Neural progenitor cell (in vitro differentiated cells): Measurements from ENCODE around the gene ZNF143. TPM values are rescaled to one million over a fixed set of nuclear protein-coding genes. Genes with fewer than 3 reads are reported as not detected.

Experiments
- DNase-seq: peaks from one replicate; pipeline ENCODE4 v3.0.0-alpha.2; 2016; ENCODE audit warnings: low spot score
- H2AFZ ChIP-seq: fragments of 200-600 bp; sonication (generic); replicated peaks from 2 replicates; pipeline ENCODE4 v1.6.1; 2016; ENCODE audit warnings: antibody characterized with exemption
- H3F3A ChIP-seq: fragments of 200-600 bp; sonication (generic); 2 replicates; pipeline ENCODE4 v1.6.1; 2016; ENCODE audit warnings: antibody characterized with exemption, low read depth
- H3K27ac ChIP-seq: fragments of 200-600 bp; sonication (generic); 2 replicates; pipeline ENCODE4 v1.5.1; 2016; ENCODE audit warnings: mild to moderate bottlenecking
- H3K27me3 ChIP-seq: fragments of 200-600 bp; sonication (generic); 2 replicates; pipeline ENCODE4 v1.6.1; 2016; ENCODE audit warnings: mild to moderate bottlenecking, moderate library complexity
- H3K36me3 ChIP-seq: fragments of 200-600 bp; sonication (generic); 2 replicates; pipeline ENCODE4 v1.5.1; 2016
- H3K4me1 ChIP-seq: fragments of 200-600 bp; sonication (generic); 2 replicates; pipeline ENCODE4 v1.6.1; 2016; ENCODE audit warnings: mixed run types
- H3K4me2 ChIP-seq: fragments of 200-600 bp; sonication (generic); 2 replicates; pipeline ENCODE4 v1.6.1; 2016
- H3K4me3 ChIP-seq: fragments of 200-600 bp; sonication (generic); 2 replicates; pipeline ENCODE4 v1.5.1; 2016
- H3K79me2 ChIP-seq: fragments of 200-600 bp; sonication (generic); 2 replicates; pipeline ENCODE4 v1.6.1; 2016; ENCODE audit warnings: low read depth
- H3K9ac ChIP-seq: fragments of 200-600 bp; sonication (generic); 2 replicates; pipeline ENCODE4 v1.6.1; 2016
- H3K9me3 ChIP-seq: fragments of 200-600 bp; sonication (generic); 2 replicates; pipeline ENCODE4 v1.5.1; 2016; ENCODE audit warnings: low read depth
- H4K20me1 ChIP-seq: fragments of 200-600 bp; sonication (generic); 2 replicates; pipeline ENCODE4 v1.6.1; 2016; ENCODE audit warnings: low read depth
- H3K27ac Mint-ChIP-seq: 3 replicates; pipeline ENCODE4 v1.8.0; 2021; ENCODE audit warnings: mixed read lengths
- H3K27me3 Mint-ChIP-seq: 2 replicates; pipeline ENCODE4 v1.8.0; 2022; ENCODE audit warnings: low read depth, mild to moderate bottlenecking, inconsistent platforms, moderate library complexity, mixed read lengths; ENCODE audit not compliant: insufficient read depth
- H3K36me3 Mint-ChIP-seq: 3 replicates; pipeline ENCODE4 v1.8.0; 2021; ENCODE audit warnings: mixed read lengths
- H3K4me1 Mint-ChIP-seq: 3 replicates; pipeline ENCODE4 v1.8.0; 2021; ENCODE audit warnings: mixed read lengths
- H3K4me3 Mint-ChIP-seq: 3 replicates; pipeline ENCODE4 v1.8.0; 2021; ENCODE audit warnings: mild to moderate bottlenecking, moderate library complexity, mixed read lengths
- H3K9me3 Mint-ChIP-seq: 3 replicates; pipeline ENCODE4 v1.8.0; 2020; ENCODE audit warnings: mixed read lengths
- EZH2 ChIP-seq: fragments of 200-600 bp; sonication (generic); IDR thresholded peaks from 2 replicates; pipeline ENCODE4 v1.6.1; 2017; ENCODE audit warnings: antibody characterized with exemption, mild to moderate bottlenecking, moderate library complexity
- EZH2phosphoT487 ChIP-seq: fragments of 200-600 bp; sonication (generic); IDR thresholded peaks from 2 replicates; pipeline ENCODE4 v1.6.1; 2017; ENCODE audit warnings: antibody characterized with exemption
- total RNA-seq: library from RNA; depleted of rRNA; stranded (reverse); fragments of >200 nt; gene quantifications from 2 replicates; pipeline ENCODE4 v1.2.3, GENCODE V29; 2015; ENCODE audit warnings: low replicate concordance
- TF ChIP-seq, protein P1 (sequence below): fragments of 200-600 bp; sonication (generic); IDR thresholded peaks from 2 replicates; pipeline ENCODE4 v1.5.1; 2017; ENCODE audit warnings: antibody characterized with exemption, mild to moderate bottlenecking

ZNF143 gene
- total RNA-seq, 1 donor from 2014 or later: 56.9 TPM

DNA sequence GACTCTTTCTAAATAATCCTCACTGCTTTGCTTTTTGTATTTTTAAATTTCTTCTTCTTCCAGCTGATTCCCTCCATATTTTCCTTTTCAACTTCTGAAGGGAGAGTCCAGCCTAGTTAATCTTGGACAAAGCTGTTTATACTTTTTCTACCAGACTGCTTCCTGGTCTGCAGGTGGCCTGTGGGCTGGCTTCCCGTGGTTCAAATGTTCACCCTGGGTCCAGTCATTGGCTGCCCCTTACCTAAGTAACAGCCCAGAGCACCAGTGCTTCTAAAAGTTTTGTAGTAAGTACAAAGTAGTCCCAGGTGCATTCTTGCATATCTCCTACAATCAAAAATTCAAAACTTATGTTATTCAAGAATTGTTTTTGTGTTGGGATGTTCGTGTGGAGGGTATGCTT is 19.1 kb downstream of the ZNF143 start:
- no peak overlapping the region for H3K27ac ChIP-seq
- H3K4me2 ChIP-seq: no peak overlapping the region
- no peaks in the 10 kb centered on the region for H3K4me1 Mint-ChIP-seq
- no peak overlapping the region for H3K4me3 ChIP-seq
- peaks cover 2% of the 10 kb centered on the region for H3K27me3 Mint-ChIP-seq
- H3K36me3 Mint-ChIP-seq: peaks cover 33% of the 10 kb centered on the region
- TF ChIP-seq, protein P1, sequence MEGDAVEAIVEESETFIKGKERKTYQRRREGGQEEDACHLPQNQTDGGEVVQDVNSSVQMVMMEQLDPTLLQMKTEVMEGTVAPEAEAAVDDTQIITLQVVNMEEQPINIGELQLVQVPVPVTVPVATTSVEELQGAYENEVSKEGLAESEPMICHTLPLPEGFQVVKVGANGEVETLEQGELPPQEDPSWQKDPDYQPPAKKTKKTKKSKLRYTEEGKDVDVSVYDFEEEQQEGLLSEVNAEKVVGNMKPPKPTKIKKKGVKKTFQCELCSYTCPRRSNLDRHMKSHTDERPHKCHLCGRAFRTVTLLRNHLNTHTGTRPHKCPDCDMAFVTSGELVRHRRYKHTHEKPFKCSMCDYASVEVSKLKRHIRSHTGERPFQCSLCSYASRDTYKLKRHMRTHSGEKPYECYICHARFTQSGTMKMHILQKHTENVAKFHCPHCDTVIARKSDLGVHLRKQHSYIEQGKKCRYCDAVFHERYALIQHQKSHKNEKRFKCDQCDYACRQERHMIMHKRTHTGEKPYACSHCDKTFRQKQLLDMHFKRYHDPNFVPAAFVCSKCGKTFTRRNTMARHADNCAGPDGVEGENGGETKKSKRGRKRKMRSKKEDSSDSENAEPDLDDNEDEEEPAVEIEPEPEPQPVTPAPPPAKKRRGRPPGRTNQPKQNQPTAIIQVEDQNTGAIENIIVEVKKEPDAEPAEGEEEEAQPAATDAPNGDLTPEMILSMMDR: no peak
- TF ChIP-seq EZH2 (no peak), EZH2phosphoT487 (no peak)
- H3F3A ChIP-seq: no peaks in the 10 kb centered on the region
- no peak overlapping the region for H2AFZ ChIP-seq
- no peak overlapping the region for H3K27ac Mint-ChIP-seq
- H3K79me2 ChIP-seq: no peaks in the 10 kb centered on the region
- H3K27me3 ChIP-seq: no peaks in the 10 kb centered on the region
- no peak overlapping the region for H3K4me3 Mint-ChIP-seq
- no peaks in the 10 kb centered on the region for H3K4me1 ChIP-seq
- no peak overlapping the region for H3K9ac ChIP-seq
- H3K9me3 ChIP-seq: no peaks in the 10 kb centered on the region
- no peak for DNase-seq
- H3K9me3 Mint-ChIP-seq: no peaks in the 10 kb centered on the region
- H3K36me3 ChIP-seq: peaks cover 20% of the 10 kb centered on the region
- no peaks in the 10 kb centered on the region for H4K20me1 ChIP-seq

DNA sequence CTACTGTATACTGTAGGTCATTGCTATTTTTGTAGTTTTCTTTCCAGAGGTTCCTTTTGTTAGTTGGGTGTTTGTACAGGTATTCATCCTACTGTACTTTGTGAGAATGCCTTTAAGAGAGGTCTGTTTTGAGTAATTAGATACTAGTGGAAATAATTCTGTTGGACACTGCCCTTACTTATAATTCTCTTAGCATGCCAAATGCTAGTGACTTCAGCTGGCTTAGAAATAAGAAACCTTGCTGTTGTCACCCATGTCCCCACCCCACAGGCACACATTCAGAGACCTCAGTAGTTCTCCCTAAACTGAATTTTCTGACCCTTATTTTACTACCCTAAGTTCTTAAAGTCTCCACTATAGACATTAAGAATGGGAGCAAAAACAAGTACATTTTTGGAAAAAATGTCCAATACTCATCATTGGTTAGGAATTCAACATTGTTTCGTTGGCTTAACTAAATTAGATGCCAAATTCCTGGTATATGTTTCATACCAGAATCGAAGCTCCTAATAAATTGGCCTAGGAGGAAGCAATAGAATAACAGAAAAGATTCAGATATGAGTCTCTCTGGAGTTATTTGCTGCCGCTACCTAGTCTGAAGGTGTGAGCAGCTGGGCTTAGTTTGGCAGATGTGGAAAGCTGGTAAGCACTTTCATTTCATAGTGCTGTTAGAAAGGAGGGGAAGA is 28.4 kb downstream of the ZNF143 start:
- no peaks in the 10 kb centered on the region for H3K27me3 ChIP-seq
- H4K20me1 ChIP-seq: no peaks in the 10 kb centered on the region
- H3K36me3 ChIP-seq: peaks cover 10% of the 10 kb centered on the region
- no peaks in the 10 kb centered on the region for H3F3A ChIP-seq
- no peaks in the 10 kb centered on the region for H3K9me3 ChIP-seq
- H3K36me3 Mint-ChIP-seq: peaks cover 13% of the 10 kb centered on the region
- no peak overlapping the region for H2AFZ ChIP-seq
- no peaks in the 10 kb centered on the region for H3K79me2 ChIP-seq
- no peaks in the 10 kb centered on the region for H3K9me3 Mint-ChIP-seq
- TF ChIP-seq, protein P1: no peak
- no peak for TF ChIP-seq EZH2phosphoT487
- TF ChIP-seq EZH2: no peak
- DNase-seq: no peak
- no peak overlapping the region for H3K27ac ChIP-seq
- peaks cover under 1% of the 10 kb centered on the region for H3K27me3 Mint-ChIP-seq
- H3K4me3 ChIP-seq: no peak overlapping the region
- H3K9ac ChIP-seq: no peak overlapping the region
- H3K4me3 Mint-ChIP-seq: no peak overlapping the region
- H3K4me1 Mint-ChIP-seq: no peaks in the 10 kb centered on the region
- H3K27ac Mint-ChIP-seq: no peak overlapping the region
- H3K4me1 ChIP-seq: no peaks in the 10 kb centered on the region
- no peak overlapping the region for H3K4me2 ChIP-seq

DNA sequence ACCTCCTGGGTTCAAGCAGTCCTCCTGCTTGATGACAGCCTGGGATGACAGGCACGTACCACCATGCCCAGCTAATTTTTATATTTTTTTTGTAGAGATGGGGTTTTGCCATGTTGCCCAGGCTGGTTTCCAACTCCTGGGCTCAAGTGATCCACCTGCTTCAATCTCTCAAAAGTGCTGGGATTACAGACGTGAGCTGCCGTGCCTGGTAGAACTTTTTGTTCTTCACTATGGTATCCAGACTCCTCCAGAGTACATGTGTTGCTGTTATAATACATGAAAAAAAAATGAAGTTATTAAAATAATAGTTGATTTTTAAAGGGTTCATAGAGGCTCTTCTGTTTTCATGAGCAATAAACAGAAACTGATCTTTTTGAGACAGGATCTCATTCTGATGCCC is 29.6 kb downstream of the ZNF143 start:
- H3K9me3 Mint-ChIP-seq: no peaks in the 10 kb centered on the region
- peaks cover 2% of the 10 kb centered on the region for H3K27me3 Mint-ChIP-seq
- H3K36me3 Mint-ChIP-seq: peaks cover 13% of the 10 kb centered on the region

DNA sequence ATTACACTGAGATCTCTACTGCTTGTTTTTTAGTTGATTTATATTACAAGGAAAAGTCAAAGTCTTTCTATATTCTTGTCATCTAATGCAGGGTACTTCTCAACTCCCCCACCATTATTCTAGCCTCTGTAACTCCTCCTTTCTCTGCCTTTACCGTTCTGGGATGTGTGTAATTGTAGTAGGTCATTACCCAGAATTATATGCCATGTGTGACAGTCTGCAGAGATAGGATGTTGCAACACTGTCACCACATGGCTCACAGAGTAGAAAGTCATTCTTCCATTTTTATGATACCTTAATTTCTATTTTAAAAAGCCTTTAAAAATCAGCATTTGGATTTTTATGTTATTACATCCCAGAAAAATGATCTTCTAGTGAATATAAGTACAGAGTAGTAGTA is 32.7 kb downstream of the ZNF143 start:
- Mint-ChIP-seq H3K4me1 (no peaks in the 10 kb centered on the region), H3K36me3 (peaks cover 16% of the 10 kb centered on the region), H3K9me3 (no peaks in the 10 kb centered on the region), H3K27ac (no peak overlapping the region), H3K27me3 (peaks cover 2% of the 10 kb centered on the region), H3K4me3 (no peak overlapping the region)
- Histone ChIP-seq H3K4me1 (no peaks in the 10 kb centered on the region), H3K4me3 (no peak overlapping the region), H2AFZ (no peak overlapping the region), H3K27me3 (no peaks in the 10 kb centered on the region), H3K9me3 (no peaks in the 10 kb centered on the region), H3K27ac (no peak overlapping the region), H3K79me2 (no peaks in the 10 kb centered on the region), H4K20me1 (no peaks in the 10 kb centered on the region), H3K9ac (no peak overlapping the region), H3K36me3 (peaks cover 15% of the 10 kb centered on the region), H3K4me2 (no peak overlapping the region), H3F3A (no peaks in the 10 kb centered on the region)
- DNase-seq: no peak
- TF ChIP-seq EZH2phosphoT487: no peak
- no peak for TF ChIP-seq EZH2
- TF ChIP-seq, protein P1: no peak

More for the DNA sequence above, 29.6 kb downstream of the ZNF143 start:
- Histone ChIP-seq H3K4me1 (no peaks in the 10 kb centered on the region), H3K79me2 (no peaks in the 10 kb centered on the region), H3K4me3 (no peak overlapping the region), H3K27me3 (no peaks in the 10 kb centered on the region), H3K36me3 (peaks cover 10% of the 10 kb centered on the region), H3K4me2 (no peak overlapping the region), H3K9ac (no peak overlapping the region), H3K9me3 (no peaks in the 10 kb centered on the region), H3F3A (no peaks in the 10 kb centered on the region), H2AFZ (no peak overlapping the region), H3K27ac (no peak overlapping the region), H4K20me1 (no peaks in the 10 kb centered on the region)
- no peak overlapping the region for H3K27ac Mint-ChIP-seq
- no peaks in the 10 kb centered on the region for H3K4me1 Mint-ChIP-seq
- no peak for TF ChIP-seq EZH2phosphoT487
- no peak for DNase-seq
- no peak overlapping the region for H3K4me3 Mint-ChIP-seq
